SK-N-MC (cell line): Measurements from ENCODE around the gene ADCY2.

Experiments used
- FOXP2 ChIP-seq: optimal IDR thresholded peaks from 2 replicates; pipeline ENCODE3; 2011; ENCODE audit warnings: mild to moderate bottlenecking, moderate library complexity; ENCODE audit not compliant: insufficient read depth; ENCODE audit errors: extremely low read length, control extremely low read depth
- POLR2AphosphoS5 ChIP-seq: IDR thresholded peaks from 2 replicates; pipeline ENCODE4 v1.6.1; 2012; ENCODE audit warnings: mild to moderate bottlenecking, low read depth, low read length, borderline replicate concordance

- TF ChIP-seq POLR2AphosphoS5 = no peak
- TF ChIP-seq FOXP2 = no peak
These were observed 10.3 kb upstream of the ADCY2 start for GRCh38 chr5:7385681-7386080.
